GM12801 (cell line): ENCODE data around the gene CLCA1.

Source experiments
- CTCF ChIP-seq: IDR thresholded peaks from one replicate; pipeline ENCODE4 v1.5.1; 2011; ENCODE audit warnings: control low read depth; ENCODE audit not compliant: insufficient read length; ENCODE audit errors: extremely low read depth

CLCA1 gene

GRCh38 chr1:86478416-86479156 lies 9.9 kb downstream of the CLCA1 start:
- no peak for TF ChIP-seq CTCF

GRCh38 chr1:86481966-86482365 lies 13.2 kb downstream of the CLCA1 start:
- TF ChIP-seq CTCF, result no peak

GRCh38 chr1:86487131-86487810 lies 18.5 kb downstream of the CLCA1 start:
- TF ChIP-seq CTCF, result no peak

- TF ChIP-seq CTCF, result no peak
These were observed 19.0 kb downstream of the CLCA1 start for GRCh38 chr1:86487811-86488141.

GRCh38 chr1:86489242-86489878 lies 20.6 kb downstream of the CLCA1 start:
- TF ChIP-seq CTCF, result no peak

GRCh38 chr1:86491171-86491950 lies 22.6 kb downstream of the CLCA1 start:
- no peak for TF ChIP-seq CTCF

- no peak for TF ChIP-seq CTCF
These were observed 29.6 kb downstream of the CLCA1 start for GRCh38 chr1:86498281-86498680.
